ENCODE measurements around the gene ANKRD24. TPM values are rescaled to one million over a fixed set of nuclear protein-coding genes. Genes with fewer than 3 reads are reported as not detected.
A peak's percentile ranks its signal among the peaks of the same experiment; 100 is the strongest.
"Not testable (repeated sequence)": the region's sequence is repeated elsewhere in the genome, so short reads cannot be mapped to it uniquely, and the experiment has no call there.

The ANKRD24 gene
- total RNA-seq, 1 experiment from 2014 or later = 0.76 TPM

DNA sequence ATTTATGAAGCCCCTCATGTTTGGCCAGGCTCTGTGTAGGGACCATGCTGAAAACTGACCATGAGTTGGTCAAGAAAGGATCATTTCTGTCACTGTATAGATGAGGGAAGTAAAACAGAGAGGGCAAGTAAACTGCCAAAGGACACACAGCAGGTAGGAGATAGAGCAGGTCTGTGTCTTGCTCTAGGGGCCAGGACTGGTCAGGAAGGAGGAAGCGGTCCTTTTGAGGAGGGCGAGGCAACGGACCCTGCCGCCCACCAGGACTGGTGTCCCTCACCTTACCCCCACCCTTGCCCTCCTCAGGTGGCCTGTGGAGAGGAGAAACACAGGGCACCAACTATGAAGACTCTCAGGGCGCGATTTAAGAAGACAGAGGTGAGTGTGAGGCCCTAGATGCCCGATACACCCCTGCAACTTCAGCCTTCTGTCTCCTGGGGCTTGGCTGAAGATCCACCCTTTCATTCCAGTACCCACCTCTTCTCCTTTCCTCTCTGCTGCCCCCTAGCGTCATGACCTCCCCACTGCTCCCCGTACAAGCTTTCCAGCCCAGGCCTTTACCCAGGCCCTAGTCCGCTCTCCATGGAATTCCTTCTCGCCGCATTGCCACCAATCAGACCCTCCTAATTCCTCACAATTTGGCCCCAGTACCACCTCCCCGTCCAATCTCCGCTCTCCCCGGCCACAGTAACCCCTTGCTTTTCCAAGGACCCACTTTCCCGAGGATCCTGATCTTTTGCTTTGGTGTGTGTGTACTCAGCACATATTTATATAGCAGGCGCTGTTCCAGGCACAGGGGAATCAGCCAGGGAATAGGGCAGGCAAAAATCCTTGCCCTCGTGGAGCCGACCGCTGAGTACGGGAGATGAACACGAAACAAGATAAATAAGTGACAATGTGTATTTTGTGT, 3.9 kb downstream of the ANKRD24 start:
- peaks cover 20% of the 10 kb centered on the region for H3K36me3 Mint-ChIP-seq (ENCODE audit: insufficient read depth, unreplicated experiment)
- BruUV-seq (replicated peaks) = no TSS peak
- CTCF ChIA-PET = interaction anchor here (0.6 to 1.0 kb wide), 2 partner anchors 46 to 334 kb away, joined by 3 read pairs; no protein-coding TSS in a partner anchor
- no peak overlapping the region for H3K4me3 Mint-ChIP-seq (ENCODE audit: low read depth, unreplicated experiment)
- no peak overlapping the region for H3K27ac Mint-ChIP-seq (ENCODE audit: unreplicated experiment)
- intact Hi-C loops (cut with micrococcal nuclease; ENCODE audit: unreplicated experiment) = loop anchor here (10.0 kb wide), 1 partner anchor 132 kb away; no protein-coding TSS in a partner anchor
- TF ChIP-seq, protein P1, sequence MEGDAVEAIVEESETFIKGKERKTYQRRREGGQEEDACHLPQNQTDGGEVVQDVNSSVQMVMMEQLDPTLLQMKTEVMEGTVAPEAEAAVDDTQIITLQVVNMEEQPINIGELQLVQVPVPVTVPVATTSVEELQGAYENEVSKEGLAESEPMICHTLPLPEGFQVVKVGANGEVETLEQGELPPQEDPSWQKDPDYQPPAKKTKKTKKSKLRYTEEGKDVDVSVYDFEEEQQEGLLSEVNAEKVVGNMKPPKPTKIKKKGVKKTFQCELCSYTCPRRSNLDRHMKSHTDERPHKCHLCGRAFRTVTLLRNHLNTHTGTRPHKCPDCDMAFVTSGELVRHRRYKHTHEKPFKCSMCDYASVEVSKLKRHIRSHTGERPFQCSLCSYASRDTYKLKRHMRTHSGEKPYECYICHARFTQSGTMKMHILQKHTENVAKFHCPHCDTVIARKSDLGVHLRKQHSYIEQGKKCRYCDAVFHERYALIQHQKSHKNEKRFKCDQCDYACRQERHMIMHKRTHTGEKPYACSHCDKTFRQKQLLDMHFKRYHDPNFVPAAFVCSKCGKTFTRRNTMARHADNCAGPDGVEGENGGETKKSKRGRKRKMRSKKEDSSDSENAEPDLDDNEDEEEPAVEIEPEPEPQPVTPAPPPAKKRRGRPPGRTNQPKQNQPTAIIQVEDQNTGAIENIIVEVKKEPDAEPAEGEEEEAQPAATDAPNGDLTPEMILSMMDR (IDR thresholded peaks at IDR 0.05; ENCODE audit: unreplicated experiment) = peak; percentile 83
- no peaks in the 10 kb centered on the region for H3K9me3 Mint-ChIP-seq (ENCODE audit: low read depth, unreplicated experiment)
- peaks cover 28% of the 10 kb centered on the region for H3K27me3 Mint-ChIP-seq (ENCODE audit: unreplicated experiment)
- peak; percentile 85 for DNase-seq
- H3K4me1 Mint-ChIP-seq (ENCODE audit: low read depth, unreplicated experiment) = peaks cover 2% of the 10 kb centered on the region

DNA sequence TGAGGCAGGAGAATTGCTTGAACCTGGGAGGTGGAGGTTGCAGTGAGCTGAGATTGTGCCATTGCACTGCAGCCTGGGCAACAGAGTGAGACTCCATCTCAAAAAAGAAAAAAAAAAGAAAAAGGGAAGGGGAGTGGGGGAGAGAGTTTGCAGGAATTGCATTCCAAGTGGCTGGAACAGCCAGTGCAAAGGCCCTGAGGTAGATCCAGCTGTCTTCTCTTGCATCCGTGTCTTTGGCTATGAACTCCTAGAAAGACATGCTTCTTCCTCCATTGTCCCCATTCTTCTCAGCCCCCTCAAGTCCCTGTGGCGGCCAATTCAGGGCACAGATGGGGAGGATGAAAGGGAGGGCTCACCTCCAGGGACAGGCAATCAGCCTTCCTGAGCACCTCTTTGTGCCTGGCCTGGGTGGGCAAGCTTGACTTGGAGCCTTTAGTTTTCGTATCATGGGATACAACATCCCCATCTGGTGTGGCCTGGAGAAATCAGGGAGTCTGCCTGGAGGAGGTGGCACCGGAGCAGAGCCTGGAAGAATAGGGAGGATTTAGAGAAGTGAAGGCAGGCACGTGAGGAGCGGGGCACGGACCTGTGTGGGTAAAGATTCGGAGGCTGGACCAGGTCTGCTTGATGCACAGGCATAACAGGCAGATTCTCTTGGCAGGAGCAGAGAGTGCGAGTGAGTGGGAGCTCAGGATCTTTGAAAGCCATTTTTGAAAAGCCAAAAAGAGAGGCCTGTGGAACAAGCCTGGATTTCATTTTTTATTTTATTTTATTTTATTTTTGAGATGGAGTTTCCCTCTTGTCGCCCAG, 5.0 kb downstream of the ANKRD24 start:
- BruUV-seq (replicated peaks) = no TSS peak
- H3K4me3 Mint-ChIP-seq (ENCODE audit: low read depth, unreplicated experiment) = no peak overlapping the region
- intact Hi-C loops (cut with micrococcal nuclease; ENCODE audit: unreplicated experiment) = loop anchor here (10.0 kb wide), 1 partner anchor 133 kb away; no protein-coding TSS in a partner anchor
- H3K27ac Mint-ChIP-seq (ENCODE audit: unreplicated experiment) = no peak overlapping the region
- CTCF ChIA-PET = no interaction called here
- no peaks in the 10 kb centered on the region for H3K4me1 Mint-ChIP-seq (ENCODE audit: low read depth, unreplicated experiment)
- peaks cover 28% of the 10 kb centered on the region for H3K27me3 Mint-ChIP-seq (ENCODE audit: unreplicated experiment)
- no peaks in the 10 kb centered on the region for H3K9me3 Mint-ChIP-seq (ENCODE audit: low read depth, unreplicated experiment)
- peaks cover 10% of the 10 kb centered on the region for H3K36me3 Mint-ChIP-seq (ENCODE audit: insufficient read depth, unreplicated experiment)
- no peak for DNase-seq
- TF ChIP-seq, protein P1 (IDR thresholded peaks at IDR 0.05; ENCODE audit: unreplicated experiment) = no peak

DNA sequence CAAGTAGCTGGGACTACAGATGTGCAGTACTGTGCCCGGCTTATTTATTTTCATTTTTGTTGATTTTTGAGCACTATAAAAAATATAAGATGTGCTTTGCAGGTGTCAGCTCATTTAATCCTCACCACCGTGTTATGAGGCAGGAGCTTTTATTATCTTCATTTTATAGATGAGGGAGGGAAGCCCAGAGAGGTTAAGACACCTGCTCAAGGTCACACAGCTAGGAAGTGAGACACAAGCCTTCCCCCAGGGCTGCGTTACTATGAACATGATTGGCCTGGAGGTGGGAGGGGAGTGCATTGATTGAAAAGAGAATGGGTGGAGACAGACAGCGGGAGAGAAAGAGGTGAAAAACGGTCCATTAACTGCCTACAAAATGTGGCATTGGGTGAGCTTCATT, 7.2 kb downstream of the ANKRD24 start:
- Mint-ChIP-seq H3K4me3 (ENCODE audit: low read depth, unreplicated experiment) (no peak overlapping the region), H3K27me3 (ENCODE audit: unreplicated experiment) (peaks cover 39% of the 10 kb centered on the region), H3K4me1 (ENCODE audit: low read depth, unreplicated experiment) (no peaks in the 10 kb centered on the region), H3K27ac (ENCODE audit: unreplicated experiment) (no peak overlapping the region), H3K9me3 (ENCODE audit: low read depth, unreplicated experiment) (no peaks in the 10 kb centered on the region), H3K36me3 (ENCODE audit: insufficient read depth, unreplicated experiment) (peaks cover under 1% of the 10 kb centered on the region)
- CTCF ChIA-PET = no interaction called here
- TF ChIP-seq, protein P1 (IDR thresholded peaks at IDR 0.05; ENCODE audit: unreplicated experiment) = no peak
- intact Hi-C loops (cut with micrococcal nuclease; ENCODE audit: unreplicated experiment) = loop anchor here (10.0 kb wide), 1 partner anchor 135 kb away; no protein-coding TSS in a partner anchor
- BruUV-seq (replicated peaks) = no TSS peak
- no peak for DNase-seq

DNA sequence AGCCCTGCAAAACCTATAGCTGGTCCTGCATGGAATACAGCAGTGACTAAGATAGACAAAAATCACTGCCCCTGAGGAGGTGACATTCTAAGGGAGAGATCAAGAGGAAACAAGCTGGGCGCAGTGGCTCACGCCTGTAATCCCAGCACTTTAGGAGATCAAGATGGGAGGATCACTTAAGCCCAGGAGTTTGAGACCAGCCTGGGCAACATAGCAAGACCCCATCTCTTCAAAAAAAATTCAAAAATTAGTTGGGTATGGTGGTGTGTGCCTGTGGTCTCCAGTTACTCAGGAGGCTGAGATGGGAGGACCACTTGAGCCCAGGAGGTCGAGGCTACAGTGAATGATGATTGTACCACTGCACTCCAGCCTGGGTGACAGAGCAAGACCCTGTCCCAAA, 10.0 kb downstream of the ANKRD24 start:
- H3K4me1 Mint-ChIP-seq (ENCODE audit: low read depth, unreplicated experiment); H3K36me3 Mint-ChIP-seq (ENCODE audit: insufficient read depth, unreplicated experiment); H3K27ac Mint-ChIP-seq (ENCODE audit: unreplicated experiment); CTCF ChIA-PET; H3K4me3 Mint-ChIP-seq (ENCODE audit: low read depth, unreplicated experiment); intact Hi-C loops (cut with micrococcal nuclease; ENCODE audit: unreplicated experiment); H3K9me3 Mint-ChIP-seq (ENCODE audit: low read depth, unreplicated experiment); DNase-seq; BruUV-seq (replicated peaks): not testable (repeated sequence)
- peaks cover 43% of the 10 kb centered on the region for H3K27me3 Mint-ChIP-seq (ENCODE audit: unreplicated experiment)
